HFF-Myc (cell line): ENCODE results near the gene ZNF146.
A peak's percentile ranks its signal among the peaks of the same experiment; 100 is the strongest.

Experiments used
- DNase-seq: peaks from one replicate; pipeline ENCODE4 v3.0.0-alpha.2; 2011; ENCODE audit warnings: low read depth; ENCODE audit errors: extremely low read depth
- H3K4me3 ChIP-seq: replicated peaks from 2 replicates; pipeline ENCODE4 v1.5.1; 2011; ENCODE audit warnings: low read depth, mild to moderate bottlenecking, control low read depth, low read length
- CTCF ChIP-seq: IDR thresholded peaks from 2 replicates; pipeline ENCODE4 v1.5.1; 2012; ENCODE audit warnings: mild to moderate bottlenecking, low read depth, low read length, control low read depth; ENCODE audit errors: missing control alignments

ZNF146 gene

GRCh38 chr19:36256064-36256463 lies 41.2 kb downstream of the ZNF146 start:
- no peak overlapping the region for H3K4me3 ChIP-seq
- no peak for DNase-seq
- no peak for TF ChIP-seq CTCF

- DNase-seq = no peak
- peak overlapping the region; percentile 26 for H3K4me3 ChIP-seq
- TF ChIP-seq CTCF = no peak
Observed at GRCh38 chr19:36256853-36257519, 42.1 kb downstream of the ZNF146 start.

- peak overlapping the region; percentile 26 for H3K4me3 ChIP-seq
- TF ChIP-seq CTCF = no peak
- DNase-seq = no peak
Observed at GRCh38 chr19:36257520-36257876, 42.6 kb downstream of the ZNF146 start.

GRCh38 chr19:36258028-36258875 lies 43.3 kb downstream of the ZNF146 start:
- no peak overlapping the region for H3K4me3 ChIP-seq
- DNase-seq = no peak
- TF ChIP-seq CTCF = no peak

GRCh38 chr19:36259211-36259610 lies 44.3 kb downstream of the ZNF146 start:
- no peak for TF ChIP-seq CTCF
- no peak for DNase-seq
- H3K4me3 ChIP-seq = no peak overlapping the region

- TF ChIP-seq CTCF = no peak
Observed at GRCh38 chr19:36265064-36265463, 50.2 kb downstream of the ZNF146 start.

More at GRCh38 chr19:36265064-36265463, 50.2 kb downstream of the ZNF146 start:
- no peak for DNase-seq
- no peak overlapping the region for H3K4me3 ChIP-seq
